CD4-positive, alpha-beta T cell (primary cell): ENCODE measurements around the gene ZDHHC20. TPM values are rescaled to one million over a fixed set of nuclear protein-coding genes. Genes with fewer than 3 reads are reported as not detected.
A peak's percentile ranks its signal among the peaks of the same experiment; 100 is the strongest.

ENCODE experiments used
- ATAC-seq: fragments of 200-7000 bp; cut with Tn5 transposase; one replicate; pipeline ENCODE4 v1.10.0; 2022; ENCODE audit warnings: mild to moderate bottlenecking; ENCODE audit not compliant: poor library complexity
- CTCF ChIA-PET: fragments of 350-600 bp; sonication (Branson Sonifier 250); formaldehyde crosslinking; loops from one replicate; lab custom pipeline; 2021; ENCODE audit warnings: antibody characterized with exemption, inconsistent platforms; lab: Charles Lee
- POLR2A ChIA-PET: fragments of 350-600 bp; sonication (Branson Sonifier 250); formaldehyde crosslinking; loops from one replicate; lab custom pipeline; 2021; ENCODE audit warnings: antibody characterized with exemption, inconsistent platforms; lab: Charles Lee
- DNase-seq, 14 experiments: peaks; one replicate each; pipeline ENCODE4 v3.0.0-alpha.2; 2013 to 2020; ENCODE audit warnings: mixed read lengths in 2 of 14
- H3K27ac ChIP-seq, 2 donors: one replicate each; pipeline versions ENCODE4 v1.5.1 to v1.7.0; 2013; ENCODE audit warnings: low read length in 2 of 2, low read depth in 1 of 2, mild to moderate bottlenecking in 1 of 2
- H3K27me3 ChIP-seq, 2 experiments: 1 replicate in 1 of 2; 2 replicates in 1 of 2; pipeline versions ENCODE4 v1.6.1 to v1.7.0; 2013; ENCODE audit warnings: low read length in 2 of 2, control low read depth in 1 of 2, mild to moderate bottlenecking in 1 of 2, moderate library complexity in 1 of 2; ENCODE audit not compliant: insufficient read depth in 2 of 2, control insufficient read depth in 1 of 2
- H3K36me3 ChIP-seq: one replicate; pipeline ENCODE4 v1.6.1; 2013; ENCODE audit warnings: low read length, control low read depth; ENCODE audit not compliant: insufficient read depth
- H3K4me1 ChIP-seq: one replicate; pipeline ENCODE4 v1.6.1; 2013; ENCODE audit warnings: low read length, control low read depth; ENCODE audit not compliant: insufficient read depth
- H3K4me3 ChIP-seq: one replicate; pipeline ENCODE4 v1.5.1; 2013; ENCODE audit warnings: mild to moderate bottlenecking, low read length, moderate library complexity
- H3K9me3 ChIP-seq, 2 experiments: 1 replicate in 1 of 2; 2 replicates in 1 of 2; pipeline versions ENCODE4 v1.6.1 to v1.7.0; 2013; ENCODE audit warnings: low read length in 2 of 2, mild to moderate bottlenecking in 2 of 2, control low read depth in 1 of 2, moderate library complexity in 1 of 2; ENCODE audit not compliant: control insufficient read depth in 1 of 2, insufficient read depth in 1 of 2
- H3K27ac Mint-ChIP-seq: one replicate; pipeline ENCODE4 v1.8.0; 2020; ENCODE audit warnings: mixed read lengths
- H3K27me3 Mint-ChIP-seq: one replicate; pipeline ENCODE4 v1.8.0; 2021; ENCODE audit warnings: mixed read lengths
- H3K36me3 Mint-ChIP-seq: one replicate; pipeline ENCODE4 v1.8.0; 2021; ENCODE audit warnings: low read depth, mixed read lengths
- H3K4me1 Mint-ChIP-seq: one replicate; pipeline ENCODE4 v1.8.0; 2021; ENCODE audit warnings: low read depth, mixed read lengths
- H3K4me3 Mint-ChIP-seq: one replicate; pipeline ENCODE4 v1.8.0; 2020; ENCODE audit warnings: mild to moderate bottlenecking, mixed read lengths
- H3K9me3 Mint-ChIP-seq: one replicate; pipeline ENCODE4 v1.8.0; 2020; ENCODE audit warnings: mixed read lengths
- CTCF ChIP-seq: fragments of 200-600 bp; IDR thresholded peaks from one replicate; pipeline ENCODE4 v1.8.0; 2022; ENCODE audit warnings: antibody characterized with exemption, mild to moderate bottlenecking
- intact Hi-C, 2 experiments: fragments of 100-400 bp; cut with DNase I in 1 of 2; cut with micrococcal nuclease in 1 of 2; formaldehyde crosslinking; loops; one replicate each; pipeline versions ENCODE4 v1.15.1 to v1.9.0; 2023 to 2025; cut with DNase I, micrococcal nuclease
- total RNA-seq, 174 experiments: library from RNA in 2 of 174; stranded (reverse) in 2 of 174; gene quantifications; one replicate each; pipeline ENCODE4 v1.2.3 and lab custom pipeline; 2021 to 2026

Gene ZDHHC20
- total RNA-seq, 2 experiments from 2014 or later: 62.8 to 65.1 TPM

- no peak for DNase-seq
- Histone ChIP-seq H3K9me3 (no peaks in the 10 kb centered on the region), H3K36me3 (no peaks in the 10 kb centered on the region), H3K4me3 (no peak overlapping the region), H3K27me3 (no peaks in the 10 kb centered on the region), H3K4me1 (peaks cover 18% of the 10 kb centered on the region), H3K27ac (no peak overlapping the region)
- Mint-ChIP-seq H3K27ac (no peak overlapping the region), H3K9me3 (no peaks in the 10 kb centered on the region), H3K27me3 (no peaks in the 10 kb centered on the region), H3K4me3 (no peak overlapping the region), H3K4me1 (peaks cover 19% of the 10 kb centered on the region), H3K36me3 (no peaks in the 10 kb centered on the region)
- TF ChIP-seq CTCF: no peak
- CTCF ChIA-PET: no interaction called here
- intact Hi-C loops: no loop called here
- POLR2A ChIA-PET: no interaction called here
- no peak for ATAC-seq
Observed at GRCh38 chr13:21348488-21349120, 110.5 kb downstream of the ZDHHC20 start.

- DNase-seq (no peak), ATAC-seq (no peak)
- intact Hi-C loops: no loop called here
- Mint-ChIP-seq H3K4me1 (peaks cover 23% of the 10 kb centered on the region), H3K36me3 (no peaks in the 10 kb centered on the region), H3K27me3 (no peaks in the 10 kb centered on the region), H3K4me3 (no peak overlapping the region), H3K9me3 (no peaks in the 10 kb centered on the region), H3K27ac (no peak overlapping the region)
- peaks cover 25% of the 10 kb centered on the region for H3K4me1 ChIP-seq
- no peaks in the 10 kb centered on the region for H3K27me3 ChIP-seq
- H3K9me3 ChIP-seq: no peaks in the 10 kb centered on the region
- H3K27ac ChIP-seq: no peak overlapping the region
- H3K4me3 ChIP-seq: no peak overlapping the region
- POLR2A ChIA-PET: no interaction called here
- CTCF ChIA-PET: no interaction called here
- H3K36me3 ChIP-seq: no peaks in the 10 kb centered on the region
- TF ChIP-seq CTCF: no peak
Observed at GRCh38 chr13:21347753-21348318, 111.3 kb downstream of the ZDHHC20 start.

GRCh38 chr13:21344662-21345176, 114.4 kb downstream of the ZDHHC20 start:
- H3K27ac Mint-ChIP-seq: peak overlapping the region; percentile 88
- H3K27ac ChIP-seq: peak overlapping the region; percentile 50 to 65
- TF ChIP-seq CTCF: no peak
- H3K4me1 ChIP-seq: peaks cover 31% of the 10 kb centered on the region
- H3K36me3 Mint-ChIP-seq: no peaks in the 10 kb centered on the region
- ATAC-seq (peak; percentile 83), DNase-seq (peak in 11 of 14 experiments; percentile 6 to 68 (median 24))
- POLR2A ChIA-PET: no interaction called here
- H3K27me3 Mint-ChIP-seq: no peaks in the 10 kb centered on the region
- CTCF ChIA-PET: no interaction called here
- no peaks in the 10 kb centered on the region for H3K27me3 ChIP-seq
- H3K9me3 Mint-ChIP-seq: no peaks in the 10 kb centered on the region
- intact Hi-C loops: no loop called here
- H3K36me3 ChIP-seq: no peaks in the 10 kb centered on the region
- H3K4me3 Mint-ChIP-seq: peak overlapping the region; percentile 63
- H3K9me3 ChIP-seq: no peaks in the 10 kb centered on the region
- H3K4me1 Mint-ChIP-seq: peaks cover 27% of the 10 kb centered on the region
- peak overlapping the region; percentile 39 for H3K4me3 ChIP-seq
